K562 (cell line): Measurements from ENCODE around the gene HSD11B1L. TPM values are rescaled to one million over a fixed set of nuclear protein-coding genes. Genes with fewer than 3 reads are reported as not detected.

Experiments used
- ATAC-seq: fragments of 200-7000 bp; cut with Tn5 transposase; 3 replicates; pipeline ENCODE4 v1.9.1; 2020; ENCODE audit warnings: moderate library complexity
- BruUV-seq: library from RNA; stranded (reverse); fragments of 400-500 nt; replicated peaks from 2 replicates; lab custom pipeline; 2021; lab: Mats Ljungman, UMichigan
- CTCF ChIA-PET: fragments of 300-600 bp; formaldehyde crosslinking; extraction: SDS; loops from one replicate; lab custom pipeline; 2021; ENCODE audit warnings: low intra/inter-chr PET ratio; lab: Yijun Ruan, JAX
- POLR2A ChIA-PET: fragments of 300-600, 350-650 bp; sonication (Branson Sonifier 250); formaldehyde crosslinking; extraction: SDS; loops from one replicate; lab custom pipeline; 2021; ENCODE audit warnings: antibody characterized with exemption, inconsistent platforms; lab: Yijun Ruan, JAX
- DNase-seq, 4 experiments: peaks; one replicate each; pipeline versions ENCODE4 v3.0.0 to v3.0.0-alpha.2; 2011 to 2018; ENCODE audit warnings: low spot score in 3 of 4, mixed read lengths in 3 of 4; ENCODE audit errors: extremely low read depth in 1 of 4
- FAIRE-seq: peaks from 2 replicates; lab custom pipeline; 2011; peaks lifted over from hg19 to GRCh38; lab: Jason Lieb, UNC
- H2AFZ ChIP-seq: 2 replicates; pipeline ENCODE4 v1.6.0; 2011; ENCODE audit warnings: low read depth, low read length, control low read depth, inconsistent platforms
- H3K27ac ChIP-seq: fragments of 200-600 bp; 3 replicates; pipeline ENCODE4 v1.8.0; 2011; ENCODE audit warnings: low read depth, mild to moderate bottlenecking, control low read depth, inconsistent platforms, low read length, moderate library complexity, mixed read lengths; ENCODE audit errors: extremely low read depth
- H3K27me3 ChIP-seq, 2 experiments: fragments of 300-600 bp in 1 of 2; 2 replicates in 1 of 2; 3 replicates in 1 of 2; pipeline versions ENCODE4 v1.6.0 to v1.8.0; 2011; ENCODE audit warnings: inconsistent platforms in 2 of 2, low read length in 2 of 2, mild to moderate bottlenecking in 1 of 2, mixed read lengths in 1 of 2, moderate library complexity in 1 of 2; ENCODE audit not compliant: control insufficient read depth in 2 of 2, insufficient read depth in 2 of 2
- H3K36me3 ChIP-seq: fragments of 300-600 bp; 3 replicates; pipeline ENCODE4 v1.8.0; 2011; ENCODE audit warnings: mild to moderate bottlenecking, low read length, inconsistent platforms; ENCODE audit not compliant: control insufficient read depth, insufficient read depth
- H3K4me1 ChIP-seq, 2 experiments: fragments of 200-600 bp in 1 of 2; replicated peaks in 1 of 2; 2 replicates in 1 of 2; 3 replicates in 1 of 2; pipeline versions ENCODE4 v1.5.1 to v1.8.0; 2011; ENCODE audit warnings: inconsistent platforms in 2 of 2, low read length in 2 of 2, mild to moderate bottlenecking in 1 of 2, mixed read lengths in 1 of 2, moderate library complexity in 1 of 2; ENCODE audit not compliant: control insufficient read depth in 2 of 2, insufficient read depth in 2 of 2
- H3K4me2 ChIP-seq: 2 replicates; pipeline ENCODE4 v1.6.1; 2011; ENCODE audit warnings: low read length, control low read depth, inconsistent platforms, mixed read lengths; ENCODE audit not compliant: insufficient read depth
- H3K4me3 ChIP-seq: fragments of 200-600 bp; sonication (generic), shearing (Covaris generic); 2 replicates; pipeline ENCODE4 v1.5.1; 2016; ENCODE audit warnings: control low read depth, inconsistent platforms
- H3K79me2 ChIP-seq: fragments of 200-600 bp; 3 replicates; pipeline ENCODE4 v1.8.0; 2011; ENCODE audit warnings: low read length, inconsistent platforms; ENCODE audit not compliant: control insufficient read depth, insufficient read depth
- H3K9ac ChIP-seq, 2 experiments: 2 replicates each; pipeline versions ENCODE4 v1.6.0 to v1.6.1; 2011; ENCODE audit warnings: low read depth in 2 of 2, low read length in 2 of 2, control low read depth in 1 of 2, inconsistent platforms in 1 of 2, mild to moderate bottlenecking in 1 of 2, mixed read lengths in 1 of 2; ENCODE audit not compliant: insufficient read depth in 1 of 2
- H3K9me1 ChIP-seq: one replicate; pipeline ENCODE4 v1.6.0; 2011; ENCODE audit warnings: inconsistent platforms, mild to moderate bottlenecking, low read length, moderate library complexity; ENCODE audit not compliant: control insufficient read depth, insufficient read depth
- H3K9me3 ChIP-seq: replicated peaks from 2 replicates; pipeline ENCODE4 v1.5.1; 2011; ENCODE audit warnings: low read depth, low read length, inconsistent platforms; ENCODE audit not compliant: control insufficient read depth, insufficient read depth
- H4K20me1 ChIP-seq: replicated peaks from 2 replicates; pipeline ENCODE4 v1.6.1; 2011; ENCODE audit warnings: low read length, inconsistent platforms, mixed read lengths; ENCODE audit not compliant: control insufficient read depth, insufficient read depth
- ATF2 ChIP-seq: sonication (generic); formaldehyde crosslinking; IDR thresholded peaks from 2 replicates; pipeline ENCODE4 v1.8.1; 2022; ENCODE audit warnings: missing genetic modification reagents
- BCLAF1 ChIP-seq, 2 experiments: fragments of 450-650 bp in 1 of 2; IDR thresholded peaks; 2 replicates each; pipeline ENCODE4 v1.6.1; 2011 to 2017; ENCODE audit warnings: low read depth in 2 of 2, antibody characterized with exemption in 1 of 2, borderline replicate concordance in 1 of 2, low read length in 1 of 2, mild to moderate bottlenecking in 1 of 2, mixed read lengths in 1 of 2; ENCODE audit not compliant: control insufficient read depth in 1 of 2
- BRD4 ChIP-seq: fragments of 200-600 bp; sonication (generic); IDR thresholded peaks from 2 replicates; pipeline ENCODE4 v1.6.1; 2017; ENCODE audit warnings: inconsistent platforms
- NBN ChIP-seq: fragments of 450-650 bp; IDR thresholded peaks from 2 replicates; pipeline ENCODE4 v1.6.1; 2016; ENCODE audit warnings: low read depth, mild to moderate bottlenecking
- NCOA4 ChIP-seq: fragments of 450-650 bp; IDR thresholded peaks from 2 replicates; pipeline ENCODE4 v1.6.1; 2018; ENCODE audit warnings: mild to moderate bottlenecking; ENCODE audit not compliant: partially characterized antibody
- SRSF3 ChIP-seq: fragments of 200-400 bp; formaldehyde crosslinking; IDR thresholded peaks from 2 replicates; pipeline ENCODE4 v1.6.1; 2016; ENCODE audit warnings: mild to moderate bottlenecking, low read length, moderate library complexity; ENCODE audit not compliant: insufficient read depth
- STAT5A ChIP-seq: IDR thresholded peaks from 2 replicates; pipeline ENCODE4 v1.6.1; 2012; ENCODE audit warnings: low read length, inconsistent platforms, borderline replicate concordance
- STAT6 ChIP-seq: sonication (generic); formaldehyde crosslinking; IDR thresholded peaks from 2 replicates; pipeline ENCODE4 v1.8.1; 2023; ENCODE audit warnings: mild to moderate bottlenecking, missing genetic modification reagents
- TCF7 ChIP-seq: sonication (generic); IDR thresholded peaks from 2 replicates; pipeline ENCODE4 v1.6.1; 2016; ENCODE audit warnings: antibody characterized with exemption, borderline replicate concordance
- ZFX ChIP-seq: sonication (generic); formaldehyde crosslinking; IDR thresholded peaks from 2 replicates; pipeline ENCODE4 v1.8.0; 2022; ENCODE audit warnings: mild to moderate bottlenecking, missing genetic modification reagents, moderate library complexity
- ZNF311 ChIP-seq: fragments of 250-450 bp; sonication (Bioruptor Pico); IDR thresholded peaks from 2 replicates; pipeline ENCODE4 v1.4.0; 2020; ENCODE audit warnings: mild to moderate bottlenecking, moderate library complexity
- ZNF347 ChIP-seq: fragments of 450-650 bp; formaldehyde crosslinking; IDR thresholded peaks from 2 replicates; pipeline ENCODE4 v1.4.0; 2020; ENCODE audit warnings: low read depth, mild to moderate bottlenecking, moderate library complexity
- WGBS: fragments of 100-300 bp; shearing (Covaris generic); methylation state at CpG from one replicate; pipeline ENCODE4 v1.1.6; 2016; ENCODE audit warnings: low coverage, mixed read lengths; ENCODE audit not compliant: insufficient coverage; ENCODE audit errors: missing lambda C conversion rate; 5-methylcytosine and 5-hydroxymethylcytosine counted together
- in situ Hi-C: fragments of 300-500 bp; cut with MboI; formaldehyde crosslinking; loops from 4 replicates; pipeline ENCODE4 v1.15.0; 2018; ENCODE audit warnings: inconsistent platforms, mixed read lengths
- intact Hi-C: fragments of 100-400 bp; cut with micrococcal nuclease; formaldehyde crosslinking; loops from 2 replicates; pipeline ENCODE4 v1.14.2; 2022
- polyA plus RNA-seq, 8 experiments: library from polyadenylated mRNA; depleted of rRNA in 4 of 8; stranded (reverse) in 5 of 8; unstranded in 3 of 8; fragments of >200 nt; fragmentation: Nextera tagmentation in 2 of 8; fragmentation: Illumina TruSeq in 1 of 8; extraction: Ambion mirVana in 2 of 8; extraction: Trizol in 1 of 8; gene quantifications; 2 replicates each; pipeline versions ENCODE4 v1.2.1 to v1.2.3, GENCODE V29; 2011 to 2014; ENCODE audit warnings: inconsistent platforms in 1 of 8, missing spikeins in 1 of 8
- total RNA-seq, 7 experiments: library from RNA; depleted of rRNA in 6 of 7; stranded (reverse); fragments of >200 nt in 6 of 7; fragmentation: Illumina TruSeq in 2 of 7; extraction: Trizol in 2 of 7; gene quantifications; 2 replicates each; pipeline versions ENCODE4 v1.2.1 to v1.2.3, GENCODE V29; 2011 to 2021; ENCODE audit warnings: low replicate concordance in 1 of 7
- TF ChIP-seq, protein P1 (sequence below): fragments of 450-650 bp; IDR thresholded peaks from 2 replicates; pipeline ENCODE4 v1.6.1; 2017; ENCODE audit warnings: antibody characterized with exemption

The HSD11B1L gene
- total and polyA plus RNA-seq, 9 of the 15 experiments (the other 6 are each of a cell fraction or from before 2014, with no cell fraction given) = 0.31 to 7.7 (median 2.3) TPM

DNA sequence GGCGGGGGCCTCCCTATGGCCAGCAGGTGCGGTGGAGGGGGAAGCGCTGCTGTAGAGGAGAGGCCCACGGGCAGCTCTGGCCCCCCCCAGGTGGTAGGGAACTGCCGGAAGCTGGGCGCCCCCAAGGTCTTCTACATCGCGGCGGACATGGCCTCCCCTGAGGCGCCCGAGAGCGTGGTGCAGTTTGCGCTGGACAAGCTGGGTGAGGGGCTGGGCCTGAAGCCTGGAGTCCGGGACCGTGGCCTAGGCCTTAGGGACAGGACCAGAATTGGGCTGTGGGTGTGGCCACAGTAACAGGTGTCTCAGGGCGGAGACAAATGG is 5.5 kb downstream of the HSD11B1L start:
- Histone ChIP-seq H3K36me3 (peaks cover 10% of the 10 kb centered on the region; the same call in 1 of the 3 replicates), H3K4me3 (peak overlapping the region; percentile 59), H4K20me1 (peaks cover 16% of the 10 kb centered on the region), H3K9ac (peak overlapping the region; percentile 64 to 90; a peak in 3 of 4 replicates), H3K79me2 (peaks cover 13% of the 10 kb centered on the region), H3K9me1 (no peaks in the 10 kb centered on the region), H3K4me2 (peak overlapping the region; percentile 73), H3K27me3 (no peaks in the 10 kb centered on the region), H3K9me3 (no peaks in the 10 kb centered on the region), H3K27ac (peak overlapping the region; percentile 81; the same call in 2 of the 3 replicates), H3K4me1 (peaks cover 18 to 53% of the 10 kb centered on the region in 2 experiments), H2AFZ (peak overlapping the region; percentile 89)
- no peak for ATAC-seq
- no TSS peak for BruUV-seq
- WGBS = 4% methylated on average over 5 of the region's 16 CpGs
- no peak for DNase-seq
- no peak for FAIRE-seq
- intact Hi-C loops = loop anchor here (2.0 to 10.0 kb wide), 2 partner anchors 61 to 137 kb away; partner anchors contain the start of genes SAFB and SAFB2
- ChIA-PET POLR2A (interaction anchor here (0.7 to 2.0 kb wide), 10 partner anchors 9 to 282 kb away, joined by 3 to 16 read pairs (median 4); partner anchors contain the start of genes CATSPERD, DUS3L and LONP1), CTCF (no interaction called here)
- in situ Hi-C loops = no loop called here
- no peak for TF ChIP-seq TCF7
- no peak for TF ChIP-seq BCLAF1 (IDR thresholded peaks at IDR 0.05; ENCODE audit: borderline replicate concordance in 1 of 2, control insufficient read depth in 1 of 2, low read depth in 2 of 2, low read length in 1 of 2)
- TF ChIP-seq ZNF311 (CRISPR knock-in tag) = no peak
- TF ChIP-seq STAT6 = no peak
- TF ChIP-seq NCOA4 = no peak
- TF ChIP-seq ZFX = peak; percentile 62; the same call in 1 of the 2 replicates
- no peak for TF ChIP-seq STAT5A
- TF ChIP-seq, protein P1, sequence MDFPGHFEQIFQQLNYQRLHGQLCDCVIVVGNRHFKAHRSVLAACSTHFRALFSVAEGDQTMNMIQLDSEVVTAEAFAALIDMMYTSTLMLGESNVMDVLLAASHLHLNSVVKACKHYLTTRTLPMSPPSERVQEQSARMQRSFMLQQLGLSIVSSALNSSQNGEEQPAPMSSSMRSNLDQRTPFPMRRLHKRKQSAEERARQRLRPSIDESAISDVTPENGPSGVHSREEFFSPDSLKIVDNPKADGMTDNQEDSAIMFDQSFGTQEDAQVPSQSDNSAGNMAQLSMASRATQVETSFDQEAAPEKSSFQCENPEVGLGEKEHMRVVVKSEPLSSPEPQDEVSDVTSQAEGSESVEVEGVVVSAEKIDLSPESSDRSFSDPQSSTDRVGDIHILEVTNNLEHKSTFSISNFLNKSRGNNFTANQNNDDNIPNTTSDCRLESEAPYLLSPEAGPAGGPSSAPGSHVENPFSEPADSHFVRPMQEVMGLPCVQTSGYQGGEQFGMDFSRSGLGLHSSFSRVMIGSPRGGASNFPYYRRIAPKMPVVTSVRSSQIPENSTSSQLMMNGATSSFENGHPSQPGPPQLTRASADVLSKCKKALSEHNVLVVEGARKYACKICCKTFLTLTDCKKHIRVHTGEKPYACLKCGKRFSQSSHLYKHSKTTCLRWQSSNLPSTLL = no peak
- TF ChIP-seq BRD4 = no peak
- TF ChIP-seq SRSF3 = no peak
- TF ChIP-seq NBN = no peak
- TF ChIP-seq ATF2 = no peak
- no peak for TF ChIP-seq ZNF347 (CRISPR knock-in tag)
